OCI-LY7 (cell line): ENCODE data around the gene TDRD7. TPM values are rescaled to one million over a fixed set of nuclear protein-coding genes. Genes with fewer than 3 reads are reported as not detected.

ENCODE experiments used
- BruUV-seq: library from RNA; stranded (reverse); fragments of 400-500 nt; replicated peaks from 2 replicates; lab custom pipeline; 2021; lab: Mats Ljungman, UMichigan
- CTCF ChIA-PET: fragments of 300-600 bp; sonication (Branson Sonifier 250); formaldehyde crosslinking; loops from one replicate; lab custom pipeline; 2022; ENCODE audit warnings: antibody characterized with exemption; ENCODE audit not compliant: unreplicated experiment; lab: Charles Lee
- POLR2A ChIA-PET: fragments of 300-600 bp; sonication (Branson Sonifier 250); formaldehyde crosslinking; loops from one replicate; lab custom pipeline; 2022; ENCODE audit warnings: antibody characterized with exemption; lab: Charles Lee
- DNase-seq: peaks from one replicate; pipeline ENCODE4 v3.0.0-alpha.2; 2015; ENCODE audit warnings: low spot score
- H2AFZ ChIP-seq: fragments of 200-600 bp; sonication (generic), shearing (Covaris generic); 2 replicates; pipeline ENCODE4 v1.6.1; 2014; ENCODE audit warnings: mild to moderate bottlenecking, antibody characterized with exemption, low read length, moderate library complexity
- H3K27ac ChIP-seq: fragments of 200-600 bp; sonication (generic); 2 replicates; pipeline ENCODE4 v1.5.1; 2014; ENCODE audit warnings: mixed run types, low read depth, mild to moderate bottlenecking, moderate library complexity, low read length, inconsistent platforms; ENCODE audit not compliant: poor library complexity, severe bottlenecking
- H3K36me3 ChIP-seq: fragments of 200-600 bp; sonication (generic); 2 replicates; pipeline ENCODE4 v1.6.1; 2014; ENCODE audit warnings: mild to moderate bottlenecking, antibody characterized with exemption, low read length, moderate library complexity, mixed read lengths; ENCODE audit not compliant: insufficient read depth
- H3K4me1 ChIP-seq: fragments of 200-600 bp; sonication (generic); 2 replicates; pipeline ENCODE4 v1.5.1; 2014; ENCODE audit warnings: mild to moderate bottlenecking, low read length; ENCODE audit not compliant: insufficient read depth, poor library complexity, severe bottlenecking
- H3K4me2 ChIP-seq: fragments of 200-600 bp; sonication (generic); 2 replicates; pipeline ENCODE4 v1.6.1; 2014; ENCODE audit warnings: mild to moderate bottlenecking, low read length
- H3K4me3 ChIP-seq: fragments of 200-600 bp; sonication (generic); 2 replicates; pipeline ENCODE4 v1.5.1; 2014; ENCODE audit warnings: mild to moderate bottlenecking, low read depth, low read length; ENCODE audit not compliant: poor library complexity, severe bottlenecking
- H3K79me2 ChIP-seq: fragments of 200-600 bp; sonication (generic); 2 replicates; pipeline ENCODE4 v1.6.1; 2016; ENCODE audit warnings: low read depth, mild to moderate bottlenecking, low read length, moderate library complexity, mixed read lengths; ENCODE audit not compliant: insufficient read depth
- H3K9me2 ChIP-seq: fragments of 200-600 bp; sonication (generic); 2 replicates; pipeline ENCODE4 v1.6.1; 2016; ENCODE audit warnings: mild to moderate bottlenecking, low read length, mixed read lengths; ENCODE audit not compliant: insufficient read depth
- H3K9me3 ChIP-seq: fragments of 200-600 bp; sonication (generic); 2 replicates; pipeline ENCODE4 v1.6.1; 2014; ENCODE audit warnings: mild to moderate bottlenecking, mixed run types, low read length, mixed read lengths
- H4K20me1 ChIP-seq: fragments of 200-600 bp; sonication (generic); 2 replicates; pipeline ENCODE4 v1.6.1; 2014; ENCODE audit warnings: mild to moderate bottlenecking, antibody characterized with exemption, low read length, moderate library complexity, mixed read lengths; ENCODE audit not compliant: insufficient read depth
- EZH2phosphoT487 ChIP-seq: fragments of 200-600 bp; sonication (generic); IDR thresholded peaks from 2 replicates; pipeline ENCODE4 v1.6.1; 2018; ENCODE audit warnings: low read depth, borderline replicate concordance, mild to moderate bottlenecking, mixed run types, antibody characterized with exemption, low read length, moderate library complexity, mixed read lengths
- intact Hi-C: fragments of 100-400 bp; cut with micrococcal nuclease; formaldehyde crosslinking; loops from one replicate; pipeline ENCODE4 v1.10.0; 2022; ENCODE audit not compliant: unreplicated experiment
- total RNA-seq, 2 experiments: library from RNA; depleted of rRNA in 1 of 2; stranded (reverse); fragments of >200 nt in 1 of 2; shearing (Covaris generic) in 1 of 2; gene quantifications; 2 replicates each; pipeline ENCODE4 v1.2.3, GENCODE V29; 2014 to 2022
- TF ChIP-seq, protein P1 (sequence below): fragments of 200-600 bp; sonication (generic); conservative IDR thresholded peaks from 2 replicates; pipeline ENCODE4 v1.5.1; 2014; ENCODE audit warnings: mild to moderate bottlenecking, antibody characterized with exemption, low read length, moderate library complexity, mixed read lengths

TDRD7 gene
- total RNA-seq, 2 experiments from 2014 or later = 4.0 to 6.1 TPM

GRCh38 chr9:97519441-97519970 lies 107.6 kb downstream of the TDRD7 start:
- H4K20me1 ChIP-seq = no peaks in the 10 kb centered on the region
- intact Hi-C loops = no loop called here
- ChIA-PET CTCF (no interaction called here), POLR2A (no interaction called here)
- TF ChIP-seq EZH2phosphoT487 = no peak
- TF ChIP-seq, protein P1, sequence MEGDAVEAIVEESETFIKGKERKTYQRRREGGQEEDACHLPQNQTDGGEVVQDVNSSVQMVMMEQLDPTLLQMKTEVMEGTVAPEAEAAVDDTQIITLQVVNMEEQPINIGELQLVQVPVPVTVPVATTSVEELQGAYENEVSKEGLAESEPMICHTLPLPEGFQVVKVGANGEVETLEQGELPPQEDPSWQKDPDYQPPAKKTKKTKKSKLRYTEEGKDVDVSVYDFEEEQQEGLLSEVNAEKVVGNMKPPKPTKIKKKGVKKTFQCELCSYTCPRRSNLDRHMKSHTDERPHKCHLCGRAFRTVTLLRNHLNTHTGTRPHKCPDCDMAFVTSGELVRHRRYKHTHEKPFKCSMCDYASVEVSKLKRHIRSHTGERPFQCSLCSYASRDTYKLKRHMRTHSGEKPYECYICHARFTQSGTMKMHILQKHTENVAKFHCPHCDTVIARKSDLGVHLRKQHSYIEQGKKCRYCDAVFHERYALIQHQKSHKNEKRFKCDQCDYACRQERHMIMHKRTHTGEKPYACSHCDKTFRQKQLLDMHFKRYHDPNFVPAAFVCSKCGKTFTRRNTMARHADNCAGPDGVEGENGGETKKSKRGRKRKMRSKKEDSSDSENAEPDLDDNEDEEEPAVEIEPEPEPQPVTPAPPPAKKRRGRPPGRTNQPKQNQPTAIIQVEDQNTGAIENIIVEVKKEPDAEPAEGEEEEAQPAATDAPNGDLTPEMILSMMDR = no peak
- no peak overlapping the region for H3K27ac ChIP-seq
- H3K4me3 ChIP-seq = no peak overlapping the region
- no peaks in the 10 kb centered on the region for H3K4me1 ChIP-seq
- no peaks in the 10 kb centered on the region for H3K9me3 ChIP-seq
- no peak overlapping the region for H2AFZ ChIP-seq
- H3K9me2 ChIP-seq = no peaks in the 10 kb centered on the region
- no peaks in the 10 kb centered on the region for H3K79me2 ChIP-seq
- BruUV-seq = no TSS peak
- H3K4me2 ChIP-seq = no peak overlapping the region
- no peaks in the 10 kb centered on the region for H3K36me3 ChIP-seq
- no peak for DNase-seq

DNA sequence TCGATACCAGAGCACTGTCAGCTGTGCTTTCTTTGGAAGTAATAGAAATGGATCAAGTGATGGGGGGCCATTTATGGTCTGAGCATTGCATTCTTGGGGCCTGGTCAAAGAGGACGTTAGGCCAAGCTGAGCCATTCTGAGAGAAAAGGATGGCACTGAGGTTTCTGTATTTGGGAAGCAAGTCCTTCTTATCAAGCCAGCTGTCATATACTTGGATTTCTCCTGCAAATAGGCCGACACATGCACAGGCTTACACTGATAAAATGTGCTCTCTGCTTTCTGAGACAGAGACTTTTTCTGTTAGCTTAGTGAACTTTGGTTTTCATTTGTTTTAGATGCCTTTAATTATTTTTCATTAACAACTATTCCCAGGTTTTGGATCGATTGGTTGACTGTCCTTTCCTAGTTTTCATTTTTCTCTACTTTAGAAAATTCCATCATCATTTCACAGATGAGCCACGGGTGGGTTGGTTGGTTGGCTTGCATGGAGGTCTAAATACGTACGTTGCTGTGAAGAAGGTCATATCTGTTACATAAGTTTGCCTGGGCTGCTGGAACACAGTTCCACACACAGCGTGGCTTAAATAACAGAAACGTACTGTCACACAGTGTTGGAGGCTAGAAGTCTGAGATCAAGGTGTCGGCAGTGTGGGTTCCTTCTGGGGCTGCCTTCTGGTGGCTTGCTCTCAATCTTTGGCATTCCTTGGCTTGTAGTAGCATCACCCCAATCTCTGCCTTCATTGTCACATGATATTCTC lies 109.9 kb downstream of the TDRD7 start:
- Histone ChIP-seq H3K9me3 (no peaks in the 10 kb centered on the region), H3K79me2 (no peaks in the 10 kb centered on the region), H4K20me1 (no peaks in the 10 kb centered on the region), H3K4me3 (no peak overlapping the region), H3K4me1 (no peaks in the 10 kb centered on the region), H2AFZ (no peak overlapping the region), H3K36me3 (no peaks in the 10 kb centered on the region), H3K9me2 (no peaks in the 10 kb centered on the region), H3K27ac (no peak overlapping the region), H3K4me2 (no peak overlapping the region)
- intact Hi-C loops = no loop called here
- CTCF ChIA-PET = no interaction called here
- no peak for TF ChIP-seq EZH2phosphoT487
- TF ChIP-seq, protein P1 = no peak
- no peak for DNase-seq
- BruUV-seq = no TSS peak
- POLR2A ChIA-PET = interaction anchor here (1.5 kb wide), 1 partner anchor 12 kb away, joined by 4 read pairs; no protein-coding TSS in a partner anchor

DNA sequence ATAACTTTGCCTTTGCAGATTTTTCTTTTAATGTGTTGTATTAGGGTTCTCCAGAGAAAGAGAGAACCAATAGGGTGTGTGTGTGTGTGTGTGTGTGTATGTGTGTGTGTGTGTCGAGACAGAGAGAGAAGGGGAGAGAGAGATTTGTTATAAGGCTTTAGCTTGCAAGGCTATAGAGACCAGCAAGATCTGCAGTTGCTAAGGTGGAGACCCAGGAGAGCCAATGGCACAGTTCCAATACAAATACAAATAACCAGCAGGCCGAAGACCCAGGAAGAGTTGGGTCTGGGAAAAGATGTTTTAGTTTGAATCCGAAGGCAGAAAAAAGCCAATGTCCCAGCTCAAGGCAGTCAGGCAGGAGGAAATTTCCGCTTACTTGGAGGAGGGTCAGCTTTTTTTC lies 112.5 kb downstream of the TDRD7 start:
- Histone ChIP-seq H3K4me1 (no peaks in the 10 kb centered on the region), H3K9me2 (no peaks in the 10 kb centered on the region), H2AFZ (no peak overlapping the region), H3K79me2 (no peaks in the 10 kb centered on the region), H4K20me1 (no peaks in the 10 kb centered on the region), H3K36me3 (no peaks in the 10 kb centered on the region), H3K27ac (no peak overlapping the region), H3K4me2 (no peak overlapping the region), H3K9me3 (no peaks in the 10 kb centered on the region), H3K4me3 (no peak overlapping the region)
- ChIA-PET CTCF (no interaction called here), POLR2A (no interaction called here)
- TF ChIP-seq, protein P1 = no peak
- TF ChIP-seq EZH2phosphoT487 = no peak
- no TSS peak for BruUV-seq
- intact Hi-C loops = no loop called here
- DNase-seq = no peak
